GM19455 (cell line): Measurements from ENCODE around the gene RIPK3.
"Not testable (repeated sequence)": the region's sequence is repeated elsewhere in the genome, so short reads cannot be mapped to it uniquely, and the experiment has no call there.

Source experiments
- ATAC-seq: cut with Tn5 transposase; IDR thresholded peaks from one replicate; pipeline ENCODE4 v1.9.1; 2021; ENCODE audit not compliant: unreplicated experiment

RIPK3 gene

DNA sequence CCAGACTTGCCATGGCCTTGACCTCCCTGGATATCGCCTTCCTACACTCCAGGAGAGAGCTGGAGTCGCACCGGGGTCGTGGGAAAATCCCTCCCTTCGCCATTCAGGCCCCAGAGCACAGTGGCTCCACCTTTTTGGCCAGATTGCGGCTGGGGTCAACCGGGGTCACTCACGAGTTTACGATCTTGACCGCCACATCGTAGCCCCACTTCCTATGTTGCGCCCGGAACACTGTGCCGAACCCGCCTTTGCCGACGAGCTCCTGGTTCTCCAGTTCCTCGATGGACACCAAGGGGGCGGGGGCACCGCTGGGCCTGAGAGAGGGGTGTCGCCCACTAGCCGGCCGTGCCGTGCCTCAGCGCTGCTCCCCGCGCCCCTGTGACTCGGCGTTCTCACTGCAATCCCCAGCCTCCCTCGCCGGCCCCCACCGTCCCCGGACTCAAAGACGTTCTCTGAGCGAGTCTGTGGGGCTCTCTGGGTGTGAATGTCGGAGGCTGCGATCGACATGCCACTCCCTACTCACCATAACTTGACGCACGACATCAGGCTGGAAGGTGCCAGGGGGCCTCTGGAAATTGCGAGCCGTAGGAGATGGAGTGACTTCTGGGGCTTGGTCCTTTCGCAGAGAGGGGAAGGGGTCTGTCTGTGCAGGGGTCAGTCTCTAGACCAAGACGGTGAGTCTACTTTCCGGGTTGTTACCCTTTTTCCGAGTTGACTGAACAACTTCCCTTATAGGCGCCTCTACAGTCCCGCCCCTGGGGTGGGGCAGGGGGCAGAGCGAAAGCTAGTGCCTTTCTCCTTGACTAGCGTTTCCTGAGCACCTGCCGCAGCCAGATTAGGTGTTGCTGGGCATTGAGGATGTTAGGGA, at the start of gene RIPK3:
Gene RIPK3 (minus strand): TSS at position 708 of the 868 bp plus-strand sequence. CDS start 165 bp downstream, at position 543.
- ATAC-seq: peak; percentile 88

DNA sequence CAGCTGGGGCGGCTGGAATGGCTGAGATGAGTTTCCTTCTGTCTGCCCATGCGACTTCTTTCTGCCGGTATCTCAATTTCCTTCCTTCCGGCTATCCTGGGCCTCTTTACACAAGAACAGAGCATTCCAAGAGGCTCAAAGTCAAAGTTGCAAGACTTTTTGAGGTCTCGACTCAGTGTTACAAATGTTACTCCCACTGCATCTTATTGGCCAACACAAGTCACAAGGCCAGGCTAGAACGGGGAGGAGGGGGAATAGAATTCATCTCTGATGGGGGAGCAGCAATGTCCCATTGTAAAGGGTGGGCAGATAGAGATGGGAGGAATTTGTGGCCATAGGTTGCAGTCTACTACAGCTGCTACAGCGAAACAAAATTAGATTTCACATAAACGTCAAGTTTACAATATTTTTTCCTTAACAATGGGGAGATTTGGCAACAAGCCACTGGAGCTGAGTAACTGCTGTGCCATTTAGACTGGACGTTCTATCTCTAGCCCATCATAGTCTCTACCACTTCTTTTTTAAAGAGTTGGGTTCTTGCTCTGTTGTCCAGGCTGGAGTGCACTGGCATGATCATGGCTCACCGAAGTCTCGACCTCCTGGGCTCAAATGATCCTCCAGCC, 49.5 kb upstream of the RIPK3 start:
- no peak for ATAC-seq

DNA sequence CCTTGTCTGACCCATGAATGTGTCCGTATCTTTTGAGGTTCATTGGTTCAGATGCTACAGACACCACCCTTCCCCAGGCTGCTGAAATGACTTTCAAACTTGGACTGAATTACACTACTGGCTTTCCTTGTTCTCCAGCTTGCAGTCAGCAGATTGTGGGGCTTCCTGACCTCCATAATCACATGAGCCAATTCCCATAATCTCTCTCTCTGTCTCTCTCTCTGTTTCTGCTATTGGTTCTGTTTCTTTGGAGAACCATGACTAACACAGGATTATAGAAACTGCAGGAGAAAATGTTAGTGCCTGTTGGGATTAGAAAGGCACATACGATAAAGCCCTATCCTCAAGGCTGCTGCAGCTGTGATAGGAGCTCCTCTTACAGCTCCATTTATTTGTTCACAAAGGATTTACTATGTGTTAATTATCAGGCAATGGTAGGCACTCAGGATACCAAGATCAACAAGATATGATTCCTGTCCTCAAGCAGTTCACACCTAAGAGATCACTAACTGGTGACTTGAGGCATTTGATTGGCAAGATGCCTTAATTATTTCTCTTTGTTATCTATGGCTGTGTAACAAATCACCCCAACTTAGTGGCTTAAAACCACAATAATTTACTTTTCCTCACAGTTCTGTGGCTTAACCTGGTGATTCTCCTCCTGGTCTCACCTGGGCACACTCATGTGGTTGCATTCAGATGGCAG, 48.8 kb upstream of the RIPK3 start:
- ATAC-seq: no peak

DNA sequence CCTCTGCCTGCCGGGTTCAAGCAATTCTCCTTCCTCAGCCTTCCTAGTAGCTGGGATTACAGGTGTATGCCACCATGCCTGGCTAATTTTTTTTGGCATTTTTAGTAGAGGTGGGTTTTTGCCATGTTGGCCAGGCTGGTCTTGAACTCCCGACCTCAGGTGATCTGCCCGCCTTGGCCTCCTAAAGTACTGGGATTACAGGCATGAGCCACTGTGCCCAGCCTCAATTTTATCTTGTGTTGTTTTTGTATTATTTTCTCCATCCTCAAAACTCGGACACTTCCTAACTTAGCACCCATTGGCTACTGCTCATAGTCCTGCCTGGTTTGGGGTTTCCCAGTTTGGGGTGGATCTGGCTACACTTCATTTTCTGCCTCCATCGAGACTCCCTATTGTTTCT, 47.8 kb upstream of the RIPK3 start:
- not testable (repeated sequence) for ATAC-seq

DNA sequence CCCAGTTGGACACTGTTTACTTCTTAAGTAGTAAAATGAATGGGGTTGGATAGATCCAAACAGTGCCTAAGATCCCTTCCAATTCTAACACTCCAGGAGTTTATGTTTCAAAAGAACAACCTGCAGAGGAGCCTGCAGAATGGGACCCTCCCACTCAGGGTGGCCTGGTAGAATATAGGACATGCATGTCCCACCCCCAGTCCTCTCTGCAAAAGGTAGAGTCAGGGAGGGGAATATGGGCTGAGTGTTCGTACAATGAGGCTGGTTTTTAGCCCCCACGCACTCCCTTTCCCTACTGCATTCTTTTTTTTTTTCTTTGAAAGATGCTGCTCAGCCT, 47.2 kb upstream of the RIPK3 start:
- ATAC-seq: no peak

DNA sequence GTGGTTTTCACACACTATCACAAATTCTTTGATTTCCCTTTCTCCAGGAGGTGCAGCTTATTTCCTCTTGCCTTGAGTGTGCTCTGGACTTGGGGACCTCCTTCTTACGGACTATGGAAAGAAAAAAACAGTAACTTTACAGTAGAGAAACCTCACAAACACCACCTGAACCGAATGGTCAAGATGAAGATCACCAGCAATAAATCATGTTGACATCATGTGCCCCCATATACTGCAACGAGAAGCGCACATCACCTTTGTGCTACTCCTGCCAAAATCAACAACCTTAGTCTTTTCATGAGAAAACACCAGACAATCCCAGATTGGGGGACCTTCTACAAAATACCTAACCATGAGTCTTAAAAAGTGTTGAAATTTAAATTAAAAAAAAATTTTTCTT, 45.7 kb upstream of the RIPK3 start:
- ATAC-seq: no peak

DNA sequence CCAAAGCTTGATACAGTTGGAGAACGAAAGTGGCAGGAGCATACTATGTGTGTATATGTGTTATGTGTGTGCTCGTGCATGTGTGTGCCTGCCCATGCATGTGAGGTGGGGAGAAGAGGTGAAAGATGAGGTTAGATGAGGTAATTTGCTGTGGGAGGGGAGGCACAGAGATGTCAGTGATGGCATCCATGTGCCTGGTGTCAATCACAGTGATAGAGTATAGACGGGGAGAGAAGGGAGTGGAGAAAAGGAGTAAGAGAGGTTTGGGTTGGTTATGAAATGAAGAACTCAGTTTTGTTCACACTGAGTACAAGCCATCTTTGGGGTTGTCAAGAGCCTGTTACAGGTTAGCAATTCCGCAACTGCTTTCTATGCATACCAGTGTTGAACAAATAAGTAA, 44.4 kb upstream of the RIPK3 start:
- ATAC-seq: no peak

DNA sequence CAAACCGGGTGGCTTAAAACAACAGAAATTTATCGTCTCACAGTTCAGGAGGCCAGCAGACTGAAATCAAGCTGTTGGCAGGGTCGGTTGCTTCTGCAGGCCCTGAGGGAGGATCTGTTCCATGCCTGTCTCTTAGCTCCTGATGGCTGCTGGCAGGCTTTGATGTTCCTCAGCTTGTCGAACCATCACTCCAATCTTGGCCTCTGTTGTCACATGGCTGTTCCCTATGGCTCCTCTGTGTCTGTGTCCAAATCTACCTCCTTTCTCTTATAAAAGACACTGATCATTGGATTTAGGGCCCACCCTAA, 42.2 kb upstream of the RIPK3 start:
- ATAC-seq: no peak

DNA sequence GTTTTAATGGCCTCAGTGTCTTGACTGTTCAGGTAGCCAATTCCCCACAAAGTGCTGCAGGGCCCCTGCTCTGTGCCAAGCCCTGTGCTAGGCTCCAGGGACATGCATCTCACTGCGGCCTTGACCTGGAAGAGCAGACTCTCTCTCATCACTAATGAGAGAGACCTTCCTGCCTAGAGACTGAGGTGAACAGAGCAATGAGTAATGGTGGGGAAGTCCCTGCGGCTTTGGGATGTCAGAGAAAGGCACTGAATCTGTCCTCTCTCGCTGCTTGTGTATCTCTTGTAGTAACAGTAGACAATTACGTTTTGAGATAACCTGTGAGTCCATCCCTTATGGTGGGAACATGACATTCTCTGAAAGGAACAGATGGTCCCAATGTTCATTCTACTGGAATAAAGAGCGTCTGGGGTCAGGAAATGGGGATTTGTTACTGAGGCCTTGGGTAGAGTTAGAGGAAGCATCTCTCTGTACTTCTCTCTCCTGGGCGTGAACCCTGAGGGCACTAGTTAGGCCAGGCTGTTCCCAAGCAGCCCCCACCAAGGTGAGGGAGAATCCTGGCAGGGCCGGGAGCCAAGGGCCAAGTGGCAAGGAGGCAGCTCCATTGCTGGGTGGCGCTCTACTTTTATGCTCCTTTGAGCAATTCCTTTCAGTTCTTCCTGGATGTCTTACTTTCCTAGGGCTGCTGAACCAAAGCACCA, 41.7 kb upstream of the RIPK3 start:
- no peak for ATAC-seq

DNA sequence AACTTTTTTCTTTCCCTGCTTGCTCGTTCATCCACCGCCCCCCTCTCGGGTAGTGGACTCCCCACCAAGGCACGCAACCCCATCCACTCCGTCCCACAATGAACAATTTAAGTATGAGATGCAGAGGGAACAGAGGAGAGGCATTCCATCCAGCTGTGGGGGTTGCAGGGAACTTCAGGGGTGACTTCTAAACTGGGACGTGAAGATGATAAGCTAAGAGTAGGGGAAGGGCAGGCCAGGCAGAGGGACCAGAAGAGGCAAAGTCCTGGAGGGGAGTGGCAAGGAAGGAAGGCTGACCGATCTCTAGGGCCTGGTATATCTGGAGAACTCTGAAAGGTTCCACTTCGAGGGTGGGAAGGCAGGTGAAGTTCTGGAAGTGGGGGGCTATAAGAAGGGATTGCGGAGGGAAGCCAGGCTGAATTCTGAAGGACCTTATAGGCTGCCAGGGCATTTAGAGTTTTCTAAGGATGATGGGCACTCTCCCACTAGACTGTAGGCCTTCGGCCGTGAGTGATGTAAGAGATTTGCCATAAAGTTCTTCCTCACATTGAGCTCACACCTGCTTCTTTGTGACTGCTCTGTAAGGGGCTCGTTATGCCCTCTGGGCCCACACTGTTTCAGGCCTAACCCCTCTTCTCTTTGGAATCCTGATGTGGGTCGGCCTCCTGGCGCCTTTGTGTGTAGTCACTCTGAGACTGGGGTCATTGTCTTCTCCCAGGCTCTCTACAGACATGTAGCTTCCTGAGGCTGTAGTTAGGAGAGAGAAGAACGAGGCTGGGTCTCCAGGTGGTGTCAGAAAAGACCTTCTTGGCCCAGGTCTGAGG, 40.3 kb upstream of the RIPK3 start:
- ATAC-seq: no peak

DNA sequence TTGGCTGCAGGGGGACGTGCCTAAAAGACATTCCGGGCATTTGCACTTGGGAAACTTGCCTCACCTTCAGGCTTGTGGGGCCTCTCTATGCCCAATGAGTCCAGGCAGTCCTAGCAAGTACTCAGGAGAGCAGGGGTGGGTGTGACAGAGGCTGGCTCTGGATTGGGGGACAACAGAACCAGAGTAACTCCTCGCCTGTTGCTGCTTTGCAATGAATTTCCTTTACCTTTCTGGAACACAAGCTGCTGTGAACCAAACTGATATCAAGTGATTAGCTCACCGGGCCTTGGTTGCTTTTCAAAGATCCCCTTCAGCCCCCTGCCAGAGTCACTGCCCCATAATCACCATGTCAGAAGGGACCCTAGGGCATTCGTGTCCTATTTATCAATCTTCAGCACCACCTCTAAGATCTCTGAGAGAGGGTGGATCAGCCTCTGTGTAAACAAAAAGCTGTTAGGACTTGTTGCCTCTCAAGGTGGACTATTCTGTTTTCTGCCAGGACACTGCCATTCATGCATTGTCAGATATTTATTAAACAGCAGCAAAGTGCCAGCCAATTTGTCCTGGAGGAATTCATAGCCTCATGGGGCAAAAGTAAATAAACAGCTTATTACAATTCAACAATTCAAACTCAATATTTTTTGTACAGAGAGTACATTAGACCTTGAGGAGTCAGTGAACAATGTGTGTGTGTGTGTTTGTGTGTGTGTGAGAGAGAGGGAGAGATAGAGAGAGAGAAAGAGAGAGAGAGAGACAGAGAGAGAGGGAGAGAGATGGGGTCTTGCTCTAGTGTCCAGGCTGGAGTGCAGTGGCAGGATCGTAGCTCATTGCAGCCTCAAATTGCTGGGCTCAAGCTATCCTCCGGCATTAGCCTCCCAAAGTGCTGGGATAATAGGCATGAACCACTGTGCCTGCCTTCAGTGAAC, 39.5 kb upstream of the RIPK3 start:
- ATAC-seq: no peak

DNA sequence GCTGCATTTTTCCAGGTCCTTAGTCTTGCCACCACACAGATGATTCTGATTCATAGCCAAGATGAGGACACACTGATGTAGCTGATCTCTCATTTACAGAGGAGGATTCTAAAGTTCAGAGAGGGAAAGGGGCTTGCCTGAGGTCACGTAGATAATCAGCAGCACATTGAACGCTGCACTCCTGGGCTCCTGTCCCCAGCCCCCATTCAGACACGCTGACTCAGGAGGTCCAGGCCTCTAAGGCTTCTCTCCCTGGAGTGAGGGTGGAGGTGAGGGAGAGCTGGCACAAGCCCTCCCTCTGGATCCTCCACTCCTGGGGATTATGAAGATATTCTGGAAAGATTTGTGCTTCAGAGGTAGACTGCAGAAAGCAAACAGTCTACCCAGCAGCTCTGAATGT, 38.5 kb upstream of the RIPK3 start:
- no peak for ATAC-seq

DNA sequence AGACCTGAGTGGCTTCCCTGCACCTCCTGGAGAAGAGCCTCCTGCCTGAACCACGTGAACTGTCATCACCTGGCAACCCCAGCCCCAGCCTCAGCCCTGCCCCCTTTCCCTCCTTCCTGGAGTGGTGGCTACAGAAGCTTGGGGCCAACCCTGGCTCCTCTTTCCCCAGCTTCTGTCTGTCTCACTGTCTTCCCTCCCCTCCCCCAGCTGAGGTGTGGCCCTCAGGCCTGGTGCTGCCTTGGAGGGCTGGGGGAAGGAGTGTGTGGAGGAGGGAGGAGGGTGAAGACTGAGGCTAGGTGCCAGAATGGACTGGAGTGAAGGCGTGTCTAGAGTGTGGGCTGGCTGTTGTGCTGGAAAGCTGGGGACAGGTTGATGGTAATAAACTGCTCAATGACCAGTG, 37.9 kb upstream of the RIPK3 start:
- ATAC-seq: no peak

DNA sequence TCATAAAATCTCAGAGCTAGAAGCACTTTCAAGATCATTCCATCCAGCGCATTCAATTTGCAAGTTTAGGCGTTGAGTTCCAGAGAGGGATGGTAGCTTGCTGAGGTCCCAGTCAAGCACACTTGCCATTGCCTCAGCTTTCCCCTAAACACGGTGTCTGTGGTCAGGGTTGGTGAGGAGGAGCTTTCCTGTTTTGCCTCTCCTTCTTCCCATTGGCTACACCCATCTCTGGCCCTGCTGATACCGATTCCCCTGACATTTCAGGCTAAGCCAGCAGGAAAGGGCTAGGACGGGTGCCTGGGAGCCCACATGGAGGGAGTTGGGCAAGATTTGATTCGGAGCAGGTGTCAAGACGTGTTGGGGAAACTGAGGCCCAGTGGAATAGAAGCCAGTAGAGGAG, 37.3 kb upstream of the RIPK3 start:
- no peak for ATAC-seq

DNA sequence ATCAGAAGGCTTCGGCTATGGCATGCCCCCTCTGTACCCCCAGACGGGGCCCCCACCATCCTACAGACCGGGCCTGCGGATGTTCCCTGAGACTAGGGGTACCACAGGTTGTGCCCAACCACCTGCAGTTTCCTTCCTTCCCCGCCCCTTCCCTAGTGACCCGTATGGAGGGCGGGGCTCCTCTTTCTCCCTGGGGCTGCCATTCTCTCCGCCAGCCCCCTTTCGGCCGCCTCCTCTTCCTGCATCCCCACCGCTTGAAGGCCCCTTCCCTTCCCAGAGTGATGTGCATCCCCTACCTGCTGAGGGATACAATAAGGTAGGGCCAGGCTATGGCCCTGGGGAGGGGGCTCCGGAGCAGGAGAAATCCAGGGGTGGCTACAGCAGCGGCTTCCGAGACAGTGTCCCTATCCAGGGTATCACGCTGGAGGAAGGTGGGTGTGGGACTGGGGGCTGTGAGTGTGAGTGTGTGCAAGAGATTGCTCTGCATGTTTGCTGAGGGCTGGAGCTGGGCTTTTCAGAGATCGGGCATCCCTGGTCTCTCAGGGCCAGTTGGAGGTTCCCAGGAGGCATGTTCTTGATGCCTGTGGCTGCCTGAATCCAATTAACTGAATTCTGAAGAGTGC, 36.8 kb upstream of the RIPK3 start:
- ATAC-seq: no peak

DNA sequence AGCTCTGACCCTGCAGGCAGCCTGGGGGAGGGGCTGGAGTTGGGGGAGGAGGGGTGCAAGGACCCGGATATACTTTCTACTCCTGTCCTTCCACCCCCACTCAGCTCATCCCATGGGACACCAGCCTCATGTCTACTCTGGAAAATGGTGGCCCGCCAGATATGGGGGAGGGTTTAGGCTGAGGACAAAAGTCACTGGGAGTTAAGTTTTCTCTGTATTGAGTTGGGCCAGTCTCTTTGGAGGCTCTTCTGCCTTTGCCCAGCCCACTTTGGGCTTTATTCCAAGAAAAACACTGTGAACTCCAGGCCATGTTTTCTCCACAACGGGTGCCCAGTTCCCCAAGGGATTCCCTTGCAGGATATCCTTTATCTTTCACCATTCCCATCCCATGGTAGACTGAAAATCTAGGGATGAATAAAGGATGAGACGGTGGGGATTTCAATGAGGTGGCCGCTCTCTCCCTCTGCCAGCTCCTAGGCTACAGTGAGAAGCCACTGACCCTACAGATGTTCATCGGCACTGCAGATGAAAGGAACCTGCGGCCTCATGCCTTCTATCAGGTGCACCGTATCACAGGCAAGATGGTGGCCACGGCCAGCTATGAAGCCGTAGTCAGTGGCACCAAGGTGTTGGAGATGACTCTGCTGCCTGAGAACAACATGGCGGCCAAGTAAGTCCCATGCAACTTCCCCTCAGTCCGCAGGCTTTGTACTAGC, 33.1 kb upstream of the RIPK3 start:
- ATAC-seq: no peak

DNA sequence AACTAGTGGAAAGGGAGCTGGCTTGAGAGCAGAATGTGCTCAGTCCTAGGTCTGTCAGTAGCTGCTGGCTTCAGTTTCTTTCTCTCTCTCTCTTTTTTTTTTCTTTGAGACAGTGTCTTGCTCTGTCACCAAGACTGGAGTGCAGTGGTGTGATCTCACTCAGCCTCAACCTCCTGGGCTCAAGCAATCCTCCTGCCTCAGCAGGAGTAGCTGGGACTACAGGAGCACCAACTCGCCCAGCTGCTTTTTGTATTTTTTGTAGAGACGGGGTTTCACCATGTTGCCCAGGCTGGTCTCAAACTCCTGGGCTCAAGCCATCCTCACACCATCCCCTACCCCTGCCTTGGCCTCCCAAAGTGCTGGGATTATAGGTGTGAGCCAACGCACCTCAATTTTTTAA, 31.8 kb upstream of the RIPK3 start:
- not testable (repeated sequence) for ATAC-seq

DNA sequence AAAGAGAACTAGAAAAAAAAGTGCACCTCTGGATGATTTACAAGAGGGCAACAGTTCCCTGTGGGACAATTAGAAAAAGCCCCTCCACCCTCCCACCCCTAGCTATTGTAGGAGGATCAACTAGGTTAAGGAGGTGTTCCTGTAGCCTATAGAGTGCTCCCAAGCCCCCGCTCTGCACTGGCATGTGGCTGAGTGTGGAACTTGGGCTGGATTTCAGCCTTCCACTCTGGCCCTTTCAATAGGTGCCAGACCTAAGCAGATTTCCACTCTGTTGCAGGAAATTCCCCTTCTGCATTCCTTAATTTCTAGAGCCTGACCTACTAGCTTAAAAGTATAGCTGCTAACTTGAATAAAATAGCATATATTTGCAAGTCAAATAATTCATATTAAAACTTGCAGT, 31.0 kb upstream of the RIPK3 start:
- no peak for ATAC-seq
